H9 (cell line): ENCODE data around the gene SRPK2. TPM values are rescaled to one million over a fixed set of nuclear protein-coding genes. Genes with fewer than 3 reads are reported as not detected.

ENCODE experiments used
- DNase-seq: peaks from one replicate; pipeline ENCODE4 v3.0.0-alpha.2; 2017
- H2AFZ ChIP-seq: one replicate; pipeline ENCODE4 v1.6.1; 2013; ENCODE audit warnings: mild to moderate bottlenecking, low read length, control low read depth, moderate library complexity
- H2AK5ac ChIP-seq: 2 replicates; pipeline ENCODE4 v1.6.1; 2013; ENCODE audit warnings: low read length, control low read depth, mixed read lengths; ENCODE audit not compliant: insufficient read length
- H2BK120ac ChIP-seq: one replicate; pipeline ENCODE4 v1.6.1; 2013; ENCODE audit warnings: low read depth, mild to moderate bottlenecking, low read length, control low read depth, inconsistent platforms; ENCODE audit not compliant: poor library complexity, severe bottlenecking
- H2BK12ac ChIP-seq: 2 replicates; pipeline ENCODE4 v1.6.1; 2013; ENCODE audit warnings: low read length, control low read depth, mixed read lengths, low read depth; ENCODE audit not compliant: insufficient read length
- H2BK15ac ChIP-seq: 2 replicates; pipeline ENCODE4 v1.6.1; 2013; ENCODE audit warnings: low read depth, low read length, control low read depth
- H2BK20ac ChIP-seq: one replicate; pipeline ENCODE4 v1.6.1; 2013; ENCODE audit warnings: low read depth, mild to moderate bottlenecking, low read length, control low read depth, inconsistent platforms; ENCODE audit not compliant: poor library complexity, severe bottlenecking
- H2BK5ac ChIP-seq: 2 replicates; pipeline ENCODE4 v1.6.1; 2013; ENCODE audit warnings: low read length, control low read depth, mixed read lengths; ENCODE audit not compliant: insufficient read length
- H3K14ac ChIP-seq: 2 replicates; pipeline ENCODE4 v1.6.1; 2013; ENCODE audit warnings: low read length, control low read depth; ENCODE audit not compliant: insufficient read depth
- H3K18ac ChIP-seq: 2 replicates; pipeline ENCODE4 v1.6.1; 2013; ENCODE audit warnings: low read depth, mild to moderate bottlenecking, mixed read lengths, low read length, control low read depth; ENCODE audit not compliant: insufficient read length
- H3K23ac ChIP-seq: 2 replicates; pipeline ENCODE4 v1.6.1; 2013; ENCODE audit warnings: low read length, control low read depth, mixed read lengths, low read depth; ENCODE audit not compliant: insufficient read length
- H3K23me2 ChIP-seq: 2 replicates; pipeline ENCODE4 v1.6.1; 2013; ENCODE audit warnings: low read depth, mild to moderate bottlenecking, mixed read lengths, low read length, control low read depth; ENCODE audit not compliant: insufficient read length, poor library complexity, severe bottlenecking
- H3K27ac ChIP-seq: 2 replicates; pipeline ENCODE4 v1.5.1; 2013; ENCODE audit warnings: low read length, control low read depth, mixed read lengths, low read depth; ENCODE audit not compliant: insufficient read length
- H3K27me3 ChIP-seq: 2 replicates; pipeline ENCODE4 v1.6.1; 2013; ENCODE audit warnings: low read length, control low read depth, inconsistent platforms; ENCODE audit not compliant: insufficient read depth
- H3K4ac ChIP-seq: 2 replicates; pipeline ENCODE4 v1.6.1; 2013; ENCODE audit warnings: low read depth, mild to moderate bottlenecking, control low read depth, inconsistent platforms, low read length, moderate library complexity
- H3K4me1 ChIP-seq: 2 replicates; pipeline ENCODE4 v1.6.1; 2013; ENCODE audit warnings: low read length, control low read depth, inconsistent platforms; ENCODE audit not compliant: insufficient read depth
- H3K4me2 ChIP-seq: 2 replicates; pipeline ENCODE4 v1.6.1; 2013; ENCODE audit warnings: low read length, control low read depth, mixed read lengths; ENCODE audit not compliant: insufficient read length, insufficient read depth
- H3K56ac ChIP-seq: 2 replicates; pipeline ENCODE4 v1.6.1; 2013; ENCODE audit warnings: low read depth, mild to moderate bottlenecking, mixed read lengths, low read length, control low read depth; ENCODE audit not compliant: insufficient read length
- H3K79me1 ChIP-seq: 2 replicates; pipeline ENCODE4 v1.6.1; 2013; ENCODE audit warnings: low read depth, mild to moderate bottlenecking, moderate library complexity, low read length, control low read depth, inconsistent platforms; ENCODE audit not compliant: insufficient read depth, poor library complexity, severe bottlenecking
- H3K79me2 ChIP-seq: 2 replicates; pipeline ENCODE4 v1.6.1; 2013; ENCODE audit warnings: low read length, control low read depth, inconsistent platforms; ENCODE audit not compliant: insufficient read depth
- H3K9ac ChIP-seq: 2 replicates; pipeline ENCODE4 v1.6.1; 2013; ENCODE audit warnings: low read length, control low read depth, mixed read lengths; ENCODE audit not compliant: insufficient read length; ENCODE audit errors: extremely low read depth
- H3K9me3 ChIP-seq: one replicate; pipeline ENCODE4 v1.6.1; 2013; ENCODE audit warnings: low read depth, low read length, inconsistent platforms; ENCODE audit not compliant: control insufficient read depth
- H3T11ph ChIP-seq: one replicate; pipeline ENCODE4 v1.6.1; 2013; ENCODE audit warnings: mild to moderate bottlenecking, low read length, control low read depth, inconsistent platforms
- H4K20me1 ChIP-seq: one replicate; pipeline ENCODE4 v1.6.1; 2013; ENCODE audit not compliant: control insufficient read depth, insufficient read length, insufficient read depth
- H4K5ac ChIP-seq: 2 replicates; pipeline ENCODE4 v1.6.1; 2013; ENCODE audit warnings: low read depth, mild to moderate bottlenecking, mixed read lengths, low read length, control low read depth; ENCODE audit not compliant: insufficient read length
- H4K8ac ChIP-seq: replicated peaks from 2 replicates; pipeline ENCODE4 v1.6.1; 2013; ENCODE audit warnings: low read length, control low read depth, mixed read lengths, low read depth; ENCODE audit not compliant: insufficient read length
- H4K91ac ChIP-seq: 2 replicates; pipeline ENCODE4 v1.6.1; 2013; ENCODE audit warnings: low read depth, mild to moderate bottlenecking, moderate library complexity, mixed read lengths, low read length, control low read depth; ENCODE audit not compliant: insufficient read length
- H3K27ac Mint-ChIP-seq, 3 experiments: 2 replicates in 2 of 3; 3 replicates in 1 of 3; pipeline ENCODE4 v1.8.0; 2020 to 2021; ENCODE audit warnings: mixed read lengths in 3 of 3, mild to moderate bottlenecking in 1 of 3, moderate library complexity in 1 of 3
- H3K27me3 Mint-ChIP-seq: 2 replicates; pipeline ENCODE4 v1.8.0; 2021; ENCODE audit warnings: low read depth, mild to moderate bottlenecking, moderate library complexity, mixed read lengths
- H3K36me3 Mint-ChIP-seq, 3 experiments: 2 replicates in 2 of 3; 3 replicates in 1 of 3; pipeline ENCODE4 v1.8.0; 2020 to 2021; ENCODE audit warnings: low read depth in 3 of 3, mixed read lengths in 3 of 3; ENCODE audit not compliant: insufficient read depth in 1 of 3
- H3K4me1 Mint-ChIP-seq, 2 experiments: 2 replicates each; pipeline ENCODE4 v1.8.0; 2020; ENCODE audit warnings: mixed read lengths in 2 of 2
- H3K4me3 Mint-ChIP-seq, 2 experiments: 2 replicates in 1 of 2; 3 replicates in 1 of 2; pipeline ENCODE4 v1.8.0; 2020 to 2021; ENCODE audit warnings: mild to moderate bottlenecking in 2 of 2, mixed read lengths in 2 of 2, moderate library complexity in 1 of 2
- H3K9me3 Mint-ChIP-seq, 2 experiments: 2 replicates in 1 of 2; 3 replicates in 1 of 2; pipeline ENCODE4 v1.8.0; 2020; ENCODE audit warnings: mild to moderate bottlenecking in 2 of 2, mixed read lengths in 2 of 2, moderate library complexity in 1 of 2
- CTCF ChIP-seq: fragments of 200-600 bp; sonication (generic); conservative IDR thresholded peaks from 3 replicates; pipeline ENCODE4 v1.8.0; 2021; ENCODE audit warnings: antibody characterized with exemption, mild to moderate bottlenecking
- WGBS: extraction: QIAGEN DNeasy Blood & Tissue Kit; methylation state at CpG from one replicate; pipeline ENCODE4 v1.1.7; 2013; ENCODE audit warnings: missing lambda C conversion rate, low lambda C conversion rate, mixed read lengths; ENCODE audit not compliant: insufficient read length; ENCODE audit errors: extremely low coverage; 5-methylcytosine and 5-hydroxymethylcytosine counted together
- total RNA-seq: library from RNA; stranded (reverse); gene quantifications from 2 replicates; pipeline ENCODE4 v1.2.1, GENCODE V29; 2021

The SRPK2 gene
- total RNA-seq, 1 experiment from 2014 or later, result 41.1 TPM

GRCh38 chr7:105157278-105157677 is 231.4 kb downstream of the SRPK2 start:
- Histone ChIP-seq H3K27me3 (no peaks in the 10 kb centered on the region), H3K18ac (no peak overlapping the region), H2BK120ac (no peak overlapping the region), H2BK12ac (no peak overlapping the region), H3T11ph (no peak overlapping the region), H2AFZ (no peak overlapping the region), H3K9ac (no peak overlapping the region), H3K9me3 (no peaks in the 10 kb centered on the region), H2BK20ac (no peak overlapping the region), H4K91ac (no peak overlapping the region), H3K79me2 (no peaks in the 10 kb centered on the region), H3K4me1 (no peaks in the 10 kb centered on the region), H3K4ac (no peak overlapping the region), H2AK5ac (no peak overlapping the region), H3K79me1 (no peaks in the 10 kb centered on the region), H3K56ac (no peak overlapping the region), H2BK5ac (no peak overlapping the region), H2BK15ac (no peak overlapping the region), H3K27ac (no peak overlapping the region), H3K23me2 (no peaks in the 10 kb centered on the region), H3K23ac (no peak overlapping the region), H3K4me2 (no peak overlapping the region), H4K5ac (no peak overlapping the region), H4K8ac (no peak overlapping the region), H4K20me1 (no peaks in the 10 kb centered on the region), H3K14ac (no peak overlapping the region)
- H3K27ac Mint-ChIP-seq, result no peak overlapping the region; a peak in 2 of 7 replicates
- no peak overlapping the region for H3K4me3 Mint-ChIP-seq
- TF ChIP-seq CTCF, result no peak
- H3K36me3 Mint-ChIP-seq, result no peaks in the 10 kb centered on the region; a peak in 2 of 7 replicates
- H3K9me3 Mint-ChIP-seq, result no peaks in the 10 kb centered on the region
- no CpG with 5 or more reads among the region's 3 CpGs for WGBS
- no peaks in the 10 kb centered on the region for H3K27me3 Mint-ChIP-seq
- no peak for DNase-seq
- H3K4me1 Mint-ChIP-seq, result no peaks in the 10 kb centered on the region
